HepG2 (cell line): ENCODE measurements around the gene TBX6. TPM values are rescaled to one million over a fixed set of nuclear protein-coding genes. Genes with fewer than 3 reads are reported as not detected.
A peak's percentile ranks its signal among the peaks of the same experiment; 100 is the strongest.

Experiments
- FOXM1 ChIP-seq: sonication (generic); formaldehyde crosslinking; IDR thresholded peaks from 2 replicates; pipeline ENCODE4 v1.5.0; 2020; ENCODE audit warnings: missing genetic modification reagents
- FOXP1 ChIP-seq, 2 experiments: fragments of 450-650 bp in 1 of 2; IDR thresholded peaks; 2 replicates each; pipeline ENCODE4 v1.6.1; 2017 to 2018; ENCODE audit warnings: antibody characterized with exemption in 1 of 2
- HOXA7 ChIP-seq: sonication (generic); formaldehyde crosslinking; IDR thresholded peaks from 2 replicates; pipeline ENCODE4 v1.8.1; 2022; ENCODE audit warnings: mild to moderate bottlenecking, missing genetic modification reagents, moderate library complexity
- IKZF4 ChIP-seq: sonication (generic); formaldehyde crosslinking; IDR thresholded peaks from 2 replicates; pipeline ENCODE4 v1.5.1; 2020; ENCODE audit warnings: borderline replicate concordance, mild to moderate bottlenecking, low read depth, missing genetic modification reagents; ENCODE audit errors: not compliant biosample characterization
- KLF16 ChIP-seq, 2 experiments: sonication (generic) in 1 of 2; formaldehyde crosslinking in 1 of 2; IDR thresholded peaks; 2 replicates each; pipeline versions ENCODE4 v1.6.1 to v1.8.0; 2016 to 2023; ENCODE audit warnings: missing genetic modification reagents in 2 of 2, missing compliant biosample characterization in 1 of 2
- ZNF326 ChIP-seq: sonication (generic); formaldehyde crosslinking; IDR thresholded peaks from 2 replicates; pipeline ENCODE4 v1.4.0; 2020; ENCODE audit warnings: missing genetic modification reagents, borderline replicate concordance
- ZNF441 ChIP-seq: sonication (generic); formaldehyde crosslinking; IDR thresholded peaks from 2 replicates; pipeline ENCODE4 v1.7.0; 2021; ENCODE audit warnings: missing genetic modification reagents, borderline replicate concordance
- ZNF530 ChIP-seq: sonication (generic); formaldehyde crosslinking; IDR thresholded peaks from 2 replicates; pipeline ENCODE4 v1.5.0; 2020; ENCODE audit warnings: low read depth, mild to moderate bottlenecking, missing genetic modification reagents
- ZNF564 ChIP-seq: sonication (generic); formaldehyde crosslinking; IDR thresholded peaks from 2 replicates; pipeline ENCODE4 v1.8.1; 2023; ENCODE audit warnings: mild to moderate bottlenecking, missing genetic modification reagents
- ZNF7 ChIP-seq: IDR thresholded peaks from 2 replicates; pipeline ENCODE4 v1.6.1; 2016; ENCODE audit warnings: missing biosample characterization, missing genetic modification reagents
- ZNF777 ChIP-seq: sonication (generic); formaldehyde crosslinking; IDR thresholded peaks from 2 replicates; pipeline ENCODE4 v1.4.0; 2020; ENCODE audit warnings: missing genetic modification reagents
- ZSCAN29 ChIP-seq: sonication (generic); formaldehyde crosslinking; conservative IDR thresholded peaks from 2 replicates; pipeline ENCODE4 v1.4.0; 2020; ENCODE audit warnings: mild to moderate bottlenecking, missing genetic modification reagents
- polyA plus RNA-seq, 8 experiments: library from polyadenylated mRNA; depleted of rRNA in 3 of 8; stranded (reverse) in 7 of 8; unstranded in 1 of 8; fragments of >200 nt; fragmentation: Illumina TruSeq in 4 of 8; extraction: Trizol in 4 of 8; gene quantifications; 2 replicates each; pipeline versions ENCODE4 v1.2.1 to v1.2.3, GENCODE V29; 2011 to 2016; ENCODE audit warnings: low read depth in 4 of 8, missing spikeins in 1 of 8, mixed read lengths in 1 of 8; ENCODE audit not compliant: insufficient read depth in 1 of 8
- total RNA-seq, 5 experiments: library from RNA; depleted of rRNA; stranded (reverse); fragments of >200 nt; fragmentation: Illumina TruSeq; extraction: Trizol; gene quantifications; 2 replicates each; pipeline ENCODE4 v1.2.3, GENCODE V29; 2016; ENCODE audit warnings: low read depth in 1 of 5
- TF ChIP-seq, protein P1 (sequence below): sonication (generic); formaldehyde crosslinking; IDR thresholded peaks from 2 replicates; pipeline ENCODE4 v1.4.0; 2020; ENCODE audit warnings: missing genetic modification reagents, low read depth, mild to moderate bottlenecking, borderline replicate concordance
- TF ChIP-seq, protein P2 (sequence below): sonication (generic); formaldehyde crosslinking; IDR thresholded peaks from 2 replicates; pipeline ENCODE4 v1.4.0; 2020; ENCODE audit warnings: mild to moderate bottlenecking, missing genetic modification reagents
- TF ChIP-seq, protein P3 (sequence below): sonication (generic); formaldehyde crosslinking; IDR thresholded peaks from 2 replicates; pipeline ENCODE4 v1.9.0; 2021; ENCODE audit warnings: missing genetic modification reagents, mild to moderate bottlenecking, borderline replicate concordance
- TF ChIP-seq, protein P4 (sequence below): sonication (generic); formaldehyde crosslinking; IDR thresholded peaks from 2 replicates; pipeline ENCODE4 v1.8.0; 2022; ENCODE audit warnings: low read depth, missing genetic modification reagents
- TF ChIP-seq, protein P5 (sequence below): sonication (generic); formaldehyde crosslinking; IDR thresholded peaks from 2 replicates; pipeline ENCODE4 v1.4.0; 2020; ENCODE audit warnings: missing genetic modification reagents, borderline replicate concordance

TBX6 gene
- total and polyA plus RNA-seq, 2 of the 13 experiments (the other 11 are each of a cell fraction or from before 2014, with no cell fraction given), result 0.24 to 0.42 TPM

DNA sequence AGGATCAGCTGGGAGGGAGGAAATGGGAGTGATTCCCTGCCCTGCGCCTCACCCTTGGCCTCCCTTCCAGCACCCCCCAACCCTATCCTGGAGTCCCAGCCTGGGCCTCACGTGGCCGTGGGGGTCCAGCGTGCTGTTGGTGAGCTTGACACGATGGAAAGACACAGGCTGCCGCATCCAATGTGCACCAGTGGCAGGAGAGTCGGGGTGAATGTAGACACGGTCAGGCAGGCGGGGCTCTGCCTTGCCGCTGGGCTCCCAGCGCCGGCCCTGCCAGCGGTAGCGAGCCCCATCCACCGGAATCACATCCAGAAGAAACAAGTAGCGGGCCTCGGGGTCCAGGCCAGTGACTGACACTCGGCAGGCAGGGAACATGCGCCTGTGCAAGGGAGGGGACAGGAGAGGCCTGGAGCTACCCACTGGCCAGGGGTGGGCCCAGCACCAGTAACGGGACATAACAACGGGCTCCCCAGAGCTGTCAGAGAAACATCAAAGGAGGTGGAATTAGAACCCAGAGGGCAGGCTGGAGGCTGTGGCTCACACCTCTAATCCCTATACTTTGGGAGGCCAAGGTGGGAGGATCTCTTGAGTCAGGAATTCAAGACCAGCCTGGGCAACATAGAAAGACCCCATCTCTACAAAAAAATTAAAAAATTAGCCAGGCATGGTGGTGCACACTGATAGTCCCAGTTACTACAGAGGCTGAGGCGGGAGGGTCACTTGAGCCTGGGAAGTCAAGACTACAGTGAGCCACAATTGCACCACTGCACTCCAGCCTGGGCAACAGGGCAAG lies 2.7 kb downstream of the TBX6 start (continued):
- TF ChIP-seq, protein P1, sequence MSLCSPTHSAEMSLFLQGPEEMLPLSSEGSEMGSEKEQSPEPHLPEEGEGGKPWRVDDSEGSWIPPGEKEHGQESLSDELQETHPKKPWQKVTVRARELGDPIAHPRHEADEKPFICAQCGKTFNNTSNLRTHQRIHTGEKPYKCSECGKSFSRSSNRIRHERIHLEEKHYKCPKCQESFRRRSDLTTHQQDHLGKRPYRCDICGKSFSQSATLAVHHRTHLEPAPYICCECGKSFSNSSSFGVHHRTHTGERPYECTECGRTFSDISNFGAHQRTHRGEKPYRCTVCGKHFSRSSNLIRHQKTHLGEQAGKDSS, result no peak
- TF ChIP-seq FOXP1 (IDR thresholded peaks at IDR 0.05) (no peak), FOXP1 (CRISPR knock-in tag; IDR thresholded peaks at IDR 0.05) (no peak), IKZF4 (CRISPR knock-in tag) (peak; percentile 29), ZNF564 (CRISPR knock-in tag) (no peak), ZNF7 (no peak), ZSCAN29 (CRISPR knock-in tag) (peak; percentile 91), KLF16 (CRISPR knock-in tag; IDR thresholded peaks at IDR 0.05) (no peak), ZNF441 (CRISPR knock-in tag) (no peak), ZNF326 (CRISPR knock-in tag) (no peak), ZNF777 (CRISPR knock-in tag) (no peak), HOXA7 (no peak), FOXM1 (no peak), ZNF530 (no peak)
- TF ChIP-seq, protein P2, sequence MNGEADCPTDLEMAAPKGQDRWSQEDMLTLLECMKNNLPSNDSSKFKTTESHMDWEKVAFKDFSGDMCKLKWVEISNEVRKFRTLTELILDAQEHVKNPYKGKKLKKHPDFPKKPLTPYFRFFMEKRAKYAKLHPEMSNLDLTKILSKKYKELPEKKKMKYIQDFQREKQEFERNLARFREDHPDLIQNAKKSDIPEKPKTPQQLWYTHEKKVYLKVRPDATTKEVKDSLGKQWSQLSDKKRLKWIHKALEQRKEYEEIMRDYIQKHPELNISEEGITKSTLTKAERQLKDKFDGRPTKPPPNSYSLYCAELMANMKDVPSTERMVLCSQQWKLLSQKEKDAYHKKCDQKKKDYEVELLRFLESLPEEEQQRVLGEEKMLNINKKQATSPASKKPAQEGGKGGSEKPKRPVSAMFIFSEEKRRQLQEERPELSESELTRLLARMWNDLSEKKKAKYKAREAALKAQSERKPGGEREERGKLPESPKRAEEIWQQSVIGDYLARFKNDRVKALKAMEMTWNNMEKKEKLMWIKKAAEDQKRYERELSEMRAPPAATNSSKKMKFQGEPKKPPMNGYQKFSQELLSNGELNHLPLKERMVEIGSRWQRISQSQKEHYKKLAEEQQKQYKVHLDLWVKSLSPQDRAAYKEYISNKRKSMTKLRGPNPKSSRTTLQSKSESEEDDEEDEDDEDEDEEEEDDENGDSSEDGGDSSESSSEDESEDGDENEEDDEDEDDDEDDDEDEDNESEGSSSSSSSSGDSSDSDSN, result peak; percentile 82
- TF ChIP-seq, protein P3, sequence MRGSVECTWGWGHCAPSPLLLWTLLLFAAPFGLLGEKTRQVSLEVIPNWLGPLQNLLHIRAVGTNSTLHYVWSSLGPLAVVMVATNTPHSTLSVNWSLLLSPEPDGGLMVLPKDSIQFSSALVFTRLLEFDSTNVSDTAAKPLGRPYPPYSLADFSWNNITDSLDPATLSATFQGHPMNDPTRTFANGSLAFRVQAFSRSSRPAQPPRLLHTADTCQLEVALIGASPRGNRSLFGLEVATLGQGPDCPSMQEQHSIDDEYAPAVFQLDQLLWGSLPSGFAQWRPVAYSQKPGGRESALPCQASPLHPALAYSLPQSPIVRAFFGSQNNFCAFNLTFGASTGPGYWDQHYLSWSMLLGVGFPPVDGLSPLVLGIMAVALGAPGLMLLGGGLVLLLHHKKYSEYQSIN (CRISPR knock-in tag), result no peak
- TF ChIP-seq, protein P4, sequence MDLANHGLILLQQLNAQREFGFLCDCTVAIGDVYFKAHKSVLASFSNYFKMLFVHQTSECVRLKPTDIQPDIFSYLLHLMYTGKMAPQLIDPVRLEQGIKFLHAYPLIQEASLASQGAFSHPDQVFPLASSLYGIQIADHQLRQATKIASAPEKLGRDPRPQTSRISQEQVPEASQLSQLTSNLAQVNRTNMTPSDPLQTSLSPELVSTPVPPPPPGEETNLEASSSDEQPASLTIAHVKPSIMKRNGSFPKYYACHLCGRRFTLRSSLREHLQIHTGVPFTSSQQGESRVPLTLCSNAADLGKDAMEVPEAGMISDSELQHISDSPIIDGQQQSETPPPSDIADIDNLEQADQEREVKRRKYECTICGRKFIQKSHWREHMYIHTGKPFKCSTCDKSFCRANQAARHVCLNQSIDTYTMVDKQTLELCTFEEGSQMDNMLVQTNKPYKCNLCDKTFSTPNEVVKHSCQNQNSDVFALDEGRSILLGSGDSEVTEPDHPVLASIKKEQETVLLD (CRISPR knock-in tag), result 0 out of 2 replicates have a peak, but pooled peaks have one; percentile 2
- TF ChIP-seq, protein P5, sequence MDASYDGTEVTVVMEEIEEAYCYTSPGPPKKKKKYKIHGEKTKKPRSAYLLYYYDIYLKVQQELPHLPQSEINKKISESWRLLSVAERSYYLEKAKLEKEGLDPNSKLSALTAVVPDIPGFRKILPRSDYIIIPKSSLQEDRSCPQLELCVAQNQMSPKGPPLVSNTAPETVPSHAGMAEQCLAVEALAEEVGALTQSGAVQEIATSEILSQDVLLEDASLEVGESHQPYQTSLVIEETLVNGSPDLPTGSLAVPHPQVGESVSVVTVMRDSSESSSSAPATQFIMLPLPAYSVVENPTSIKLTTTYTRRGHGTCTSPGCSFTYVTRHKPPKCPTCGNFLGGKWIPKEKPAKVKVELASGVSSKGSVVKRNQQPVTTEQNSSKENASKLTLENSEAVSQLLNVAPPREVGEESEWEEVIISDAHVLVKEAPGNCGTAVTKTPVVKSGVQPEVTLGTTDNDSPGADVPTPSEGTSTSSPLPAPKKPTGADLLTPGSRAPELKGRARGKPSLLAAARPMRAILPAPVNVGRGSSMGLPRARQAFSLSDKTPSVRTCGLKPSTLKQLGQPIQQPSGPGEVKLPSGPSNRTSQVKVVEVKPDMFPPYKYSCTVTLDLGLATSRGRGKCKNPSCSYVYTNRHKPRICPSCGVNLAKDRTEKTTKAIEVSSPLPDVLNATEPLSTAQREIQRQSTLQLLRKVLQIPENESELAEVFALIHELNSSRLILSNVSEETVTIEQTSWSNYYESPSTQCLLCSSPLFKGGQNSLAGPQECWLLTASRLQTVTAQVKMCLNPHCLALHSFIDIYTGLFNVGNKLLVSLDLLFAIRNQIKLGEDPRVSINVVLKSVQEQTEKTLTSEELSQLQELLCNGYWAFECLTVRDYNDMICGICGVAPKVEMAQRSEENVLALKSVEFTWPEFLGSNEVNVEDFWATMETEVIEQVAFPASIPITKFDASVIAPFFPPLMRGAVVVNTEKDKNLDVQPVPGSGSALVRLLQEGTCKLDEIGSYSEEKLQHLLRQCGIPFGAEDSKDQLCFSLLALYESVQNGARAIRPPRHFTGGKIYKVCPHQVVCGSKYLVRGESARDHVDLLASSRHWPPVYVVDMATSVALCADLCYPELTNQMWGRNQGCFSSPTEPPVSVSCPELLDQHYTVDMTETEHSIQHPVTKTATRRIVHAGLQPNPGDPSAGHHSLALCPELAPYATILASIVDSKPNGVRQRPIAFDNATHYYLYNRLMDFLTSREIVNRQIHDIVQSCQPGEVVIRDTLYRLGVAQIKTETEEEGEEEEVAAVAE, result no peak
